Measurements from ENCODE around the gene CHRNB1.

The CHRNB1 gene

GRCh38 chr17:7427549-7427948 is 17.3 kb upstream of the CHRNB1 start:
- Histone ChIP-seq H2BK120ac (ENCODE audit: low read depth, low read length) (no peak overlapping the region), H3K9me3 (replicated peaks in 1 of 2; ENCODE audit: control insufficient read depth in 2 of 2, insufficient read depth in 1 of 2, low read depth in 1 of 2, low read length in 2 of 2) (no peaks in the 10 kb centered on the region), H3K9ac (ENCODE audit: low read depth, low read length, poor library complexity) (no peak overlapping the region), H3K4me3 (ENCODE audit: low read length in 2 of 2) (no peak overlapping the region), H2BK15ac (ENCODE audit: low read length) (peak overlapping the region; percentile 87), H4K91ac (ENCODE audit: low read depth, low read length, poor library complexity) (no peak overlapping the region), H3K4ac (ENCODE audit: low read length) (no peak overlapping the region), H2AFZ (ENCODE audit: low read length) (no peak overlapping the region), H3K79me1 (ENCODE audit: low read depth, low read length) (peaks cover 3% of the 10 kb centered on the region), H3K23ac (ENCODE audit: low read depth, low read length, poor library complexity) (no peak overlapping the region), H2AK5ac (ENCODE audit: low read depth, low read length) (peak overlapping the region; percentile 97), H3K36me3 (replicated peaks in 1 of 2; ENCODE audit: control insufficient read depth in 2 of 2, insufficient read depth in 2 of 2, low read length in 2 of 2) (no peaks in the 10 kb centered on the region), H3K18ac (ENCODE audit: low read length) (peak overlapping the region; percentile 65), H3K4me2 (ENCODE audit: insufficient read depth, low read length, poor library complexity, severe bottlenecking) (no peak overlapping the region), H4K8ac (ENCODE audit: low read depth, low read length) (no peak overlapping the region), H3K27ac (replicated peaks; ENCODE audit: low read length) (no peak overlapping the region), H3K14ac (ENCODE audit: low read length) (peak overlapping the region; percentile 63), H3K27me3 (ENCODE audit: control insufficient read depth in 3 of 3, insufficient read depth in 3 of 3, low read depth in 1 of 3, low read length in 3 of 3) (no peaks in the 10 kb centered on the region), H2BK12ac (ENCODE audit: low read length) (peak overlapping the region; percentile 42), H2BK5ac (ENCODE audit: low read length) (peak overlapping the region; percentile 79), H3K4me1 (ENCODE audit: control insufficient read depth in 2 of 2, insufficient read depth in 1 of 2, low read depth in 1 of 2, low read length in 2 of 2) (no peaks in the 10 kb centered on the region)
- DNase-seq (ENCODE audit: low spot score), result no peak
- no CpG with 5 or more reads among the region's 7 CpGs for WGBS, 2 donors (ENCODE audit: extremely low coverage in 2 of 2, insufficient read length in 2 of 2, insufficient replicate concordance in 1 of 2)

GRCh38 chr17:7428557-7428956 is 16.3 kb upstream of the CHRNB1 start, which contains the start of gene SPEM3:
Gene SPEM3, plus strand, starts transcription at chr17:7428857. Its CDS starts 46 bp downstream, at chr17:7428903.
- Histone ChIP-seq H3K4me1 (ENCODE audit: control insufficient read depth in 2 of 2, insufficient read depth in 1 of 2, low read depth in 1 of 2, low read length in 2 of 2) (no peaks in the 10 kb centered on the region), H3K27ac (replicated peaks; ENCODE audit: low read length) (no peak within 1 kb of the TSS), H3K18ac (ENCODE audit: low read length) (no peak within 1 kb of the TSS), H3K4me3 (ENCODE audit: low read length in 2 of 2) (peak within 1 kb of the TSS in 1 of 2 donors; percentile 44), H2BK15ac (ENCODE audit: low read length) (peak within 1 kb of the TSS; percentile 87), H4K8ac (ENCODE audit: low read depth, low read length) (no peak within 1 kb of the TSS), H3K4ac (ENCODE audit: low read length) (no peak within 1 kb of the TSS), H4K91ac (ENCODE audit: low read depth, low read length, poor library complexity) (peak within 1 kb of the TSS; percentile 22), H3K9me3 (replicated peaks in 1 of 2; ENCODE audit: control insufficient read depth in 2 of 2, insufficient read depth in 1 of 2, low read depth in 1 of 2, low read length in 2 of 2) (no peaks in the 10 kb centered on the region), H3K9ac (ENCODE audit: low read depth, low read length, poor library complexity) (no peak within 1 kb of the TSS), H2BK120ac (ENCODE audit: low read depth, low read length) (no peak within 1 kb of the TSS), H3K36me3 (replicated peaks in 1 of 2; ENCODE audit: control insufficient read depth in 2 of 2, insufficient read depth in 2 of 2, low read length in 2 of 2) (no peaks in the 10 kb centered on the region), H2BK12ac (ENCODE audit: low read length) (peak within 1 kb of the TSS; percentile 63), H3K4me2 (ENCODE audit: insufficient read depth, low read length, poor library complexity, severe bottlenecking) (no peak within 1 kb of the TSS), H2AFZ (ENCODE audit: low read length) (no peak within 1 kb of the TSS), H2BK5ac (ENCODE audit: low read length) (peak within 1 kb of the TSS; percentile 79), H3K27me3 (ENCODE audit: control insufficient read depth in 3 of 3, insufficient read depth in 3 of 3, low read depth in 1 of 3, low read length in 3 of 3) (no peaks in the 10 kb centered on the region), H2AK5ac (ENCODE audit: low read depth, low read length) (peak within 1 kb of the TSS; percentile 97), H3K79me1 (ENCODE audit: low read depth, low read length) (peaks cover 3% of the 10 kb centered on the region), H3K14ac (ENCODE audit: low read length) (no peak within 1 kb of the TSS), H3K23ac (ENCODE audit: low read depth, low read length, poor library complexity) (no peak within 1 kb of the TSS)
- no CpG with 5 or more reads among the region's 5 CpGs for WGBS, 2 donors (ENCODE audit: extremely low coverage in 2 of 2, insufficient read length in 2 of 2, insufficient replicate concordance in 1 of 2)
- DNase-seq (ENCODE audit: low spot score), result no peak

- no CpG with 5 or more reads among the region's 10 CpGs for WGBS, 2 donors (ENCODE audit: extremely low coverage in 2 of 2, insufficient read length in 2 of 2, insufficient replicate concordance in 1 of 2)
These were observed 15.1 kb upstream of the CHRNB1 start for GRCh38 chr17:7429722-7430121.

GRCh38 chr17:7431231-7431630 is 13.6 kb upstream of the CHRNB1 start:
- H4K8ac ChIP-seq (ENCODE audit: low read depth, low read length), result no peak overlapping the region
- H3K4me1 ChIP-seq (ENCODE audit: control insufficient read depth in 2 of 2, insufficient read depth in 1 of 2, low read depth in 1 of 2, low read length in 2 of 2), result peaks cover 3 to 6% of the 10 kb centered on the region in 2 donors
- WGBS, 2 donors (ENCODE audit: extremely low coverage in 2 of 2, insufficient read length in 2 of 2, insufficient replicate concordance in 1 of 2), result no CpG with 5 or more reads among the region's 1 CpG
- H3K14ac ChIP-seq (ENCODE audit: low read length), result no peak overlapping the region
- no peak overlapping the region for H2BK15ac ChIP-seq (ENCODE audit: low read length)
- H3K27me3 ChIP-seq (ENCODE audit: control insufficient read depth in 3 of 3, insufficient read depth in 3 of 3, low read depth in 1 of 3, low read length in 3 of 3), result peaks cover 8 to 10% (median 10%) of the 10 kb centered on the region in 3 experiments
- H2AK5ac ChIP-seq (ENCODE audit: low read depth, low read length), result no peak overlapping the region
- no peak overlapping the region for H2AFZ ChIP-seq (ENCODE audit: low read length)
- H3K79me1 ChIP-seq (ENCODE audit: low read depth, low read length), result peaks cover 1% of the 10 kb centered on the region
- no peak overlapping the region for H3K4me3 ChIP-seq (ENCODE audit: low read length in 2 of 2)
- no peak overlapping the region for H2BK120ac ChIP-seq (ENCODE audit: low read depth, low read length)
- no peak overlapping the region for H3K4me2 ChIP-seq (ENCODE audit: insufficient read depth, low read length, poor library complexity, severe bottlenecking)
- no peak overlapping the region for H3K27ac ChIP-seq (replicated peaks; ENCODE audit: low read length)
- H3K18ac ChIP-seq (ENCODE audit: low read length), result no peak overlapping the region
- no peak overlapping the region for H3K23ac ChIP-seq (ENCODE audit: low read depth, low read length, poor library complexity)
- H3K9ac ChIP-seq (ENCODE audit: low read depth, low read length, poor library complexity), result no peak overlapping the region
- H4K91ac ChIP-seq (ENCODE audit: low read depth, low read length, poor library complexity), result no peak overlapping the region
- no peak overlapping the region for H2BK5ac ChIP-seq (ENCODE audit: low read length)
- no peaks in the 10 kb centered on the region for H3K36me3 ChIP-seq (replicated peaks in 1 of 2; ENCODE audit: control insufficient read depth in 2 of 2, insufficient read depth in 2 of 2, low read length in 2 of 2)
- no peak overlapping the region for H3K4ac ChIP-seq (ENCODE audit: low read length)
- no peak for DNase-seq (ENCODE audit: low spot score)
- H3K9me3 ChIP-seq (replicated peaks in 1 of 2; ENCODE audit: control insufficient read depth in 2 of 2, insufficient read depth in 1 of 2, low read depth in 1 of 2, low read length in 2 of 2), result peaks cover 0 to under 1% of the 10 kb centered on the region in 2 donors
- no peak overlapping the region for H2BK12ac ChIP-seq (ENCODE audit: low read length)

More at GRCh38 chr17:7429722-7430121, 15.1 kb upstream of the CHRNB1 start:
- Histone ChIP-seq H2BK12ac (ENCODE audit: low read length) (peak overlapping the region; percentile 63), H3K79me1 (ENCODE audit: low read depth, low read length) (peaks cover 3% of the 10 kb centered on the region), H3K9ac (ENCODE audit: low read depth, low read length, poor library complexity) (no peak overlapping the region), H3K18ac (ENCODE audit: low read length) (no peak overlapping the region), H3K23ac (ENCODE audit: low read depth, low read length, poor library complexity) (peak overlapping the region; percentile 85), H2BK15ac (ENCODE audit: low read length) (no peak overlapping the region), H3K14ac (ENCODE audit: low read length) (no peak overlapping the region), H2BK5ac (ENCODE audit: low read length) (peak overlapping the region; percentile 13), H2AK5ac (ENCODE audit: low read depth, low read length) (peak overlapping the region; percentile 94), H3K27ac (replicated peaks; ENCODE audit: low read length) (no peak overlapping the region), H3K36me3 (replicated peaks in 1 of 2; ENCODE audit: control insufficient read depth in 2 of 2, insufficient read depth in 2 of 2, low read length in 2 of 2) (no peaks in the 10 kb centered on the region), H3K4me3 (ENCODE audit: low read length in 2 of 2) (no peak overlapping the region), H2AFZ (ENCODE audit: low read length) (no peak overlapping the region), H2BK120ac (ENCODE audit: low read depth, low read length) (no peak overlapping the region), H3K4me2 (ENCODE audit: insufficient read depth, low read length, poor library complexity, severe bottlenecking) (no peak overlapping the region), H4K8ac (ENCODE audit: low read depth, low read length) (peak overlapping the region; percentile 43), H4K91ac (ENCODE audit: low read depth, low read length, poor library complexity) (no peak overlapping the region), H3K4me1 (ENCODE audit: control insufficient read depth in 2 of 2, insufficient read depth in 1 of 2, low read depth in 1 of 2, low read length in 2 of 2) (no peaks in the 10 kb centered on the region), H3K4ac (ENCODE audit: low read length) (no peak overlapping the region), H3K27me3 (ENCODE audit: control insufficient read depth in 3 of 3, insufficient read depth in 3 of 3, low read depth in 1 of 3, low read length in 3 of 3) (no peaks in the 10 kb centered on the region), H3K9me3 (replicated peaks in 1 of 2; ENCODE audit: control insufficient read depth in 2 of 2, insufficient read depth in 1 of 2, low read depth in 1 of 2, low read length in 2 of 2) (no peaks in the 10 kb centered on the region)
- DNase-seq (ENCODE audit: low spot score), result no peak
